Gastrocnemius medialis (tissue), 4 donors: ENCODE results near the gene BCORL1. TPM values are rescaled to one million over a fixed set of nuclear protein-coding genes. Genes with fewer than 3 reads are reported as not detected.

Experiments used
- ATAC-seq, 2 donors: fragments of 150-250 bp; one replicate each; pipeline ENCODE4 v1.9.1; 2016
- DNase-seq, 2 donors: peaks; one replicate each; pipeline ENCODE4 v3.0.0-alpha.2; 2019
- H3K27ac ChIP-seq, 4 donors: fragments of 200-600 bp; sonication (generic); 1 replicate in 1 of 4; 2 replicates in 3 of 4; pipeline ENCODE4 v1.5.1; 2016 to 2018; ENCODE audit warnings: mild to moderate bottlenecking in 2 of 4, moderate library complexity in 1 of 4
- H3K27me3 ChIP-seq, 3 donors: fragments of 200-600 bp; sonication (generic) in 2 of 3; 1 replicate in 1 of 3; 2 replicates in 2 of 3; pipeline versions ENCODE4 v1.5.1 to v1.6.0; 2016 to 2019; ENCODE audit warnings: mild to moderate bottlenecking in 1 of 3, moderate library complexity in 1 of 3
- H3K36me3 ChIP-seq, 2 donors: fragments of 200-600 bp; sonication (generic) in 1 of 2; one replicate each; pipeline ENCODE4 v1.5.1; 2017 to 2018
- H3K4me1 ChIP-seq, 2 donors: fragments of 200-600 bp; sonication (generic) in 1 of 2; one replicate each; pipeline ENCODE4 v1.5.1; 2016 to 2017; ENCODE audit warnings: mild to moderate bottlenecking in 2 of 2
- H3K4me3 ChIP-seq, 4 donors: fragments of 200-600 bp; sonication (generic) in 3 of 4; 1 replicate in 1 of 4; 2 replicates in 3 of 4; pipeline ENCODE4 v1.5.1; 2016 to 2019; ENCODE audit warnings: mild to moderate bottlenecking in 2 of 4
- H3K9me3 ChIP-seq, 3 donors: fragments of 200-600 bp; sonication (generic) in 2 of 3; 1 replicate in 1 of 3; 2 replicates in 2 of 3; pipeline ENCODE4 v1.5.1; 2016 to 2019
- CTCF ChIP-seq, 5 experiments: fragments of 450-650 bp in 3 of 5; fragments of 200-600 bp in 2 of 5; sonication (generic) in 2 of 5; IDR thresholded peaks in 4 of 5; conservative IDR thresholded peaks in 1 of 5; 1 replicate in 4 of 5; 2 replicates in 1 of 5; pipeline ENCODE4 v1.5.1; 2016 to 2019; ENCODE audit warnings: antibody characterized with exemption in 5 of 5, mild to moderate bottlenecking in 3 of 5, moderate library complexity in 3 of 5
- POLR2A ChIP-seq, 2 donors: fragments of 450-650 bp; IDR thresholded peaks; one replicate each; pipeline ENCODE4 v1.6.1; 2017; ENCODE audit warnings: antibody characterized with exemption in 2 of 2, mild to moderate bottlenecking in 2 of 2, moderate library complexity in 2 of 2
- in situ Hi-C, 4 donors: fragments of 200-750 bp; cut with MboI; loops; one replicate each; pipeline versions ENCODE4 v1.15.0 to v1.8.0; 2017; ENCODE audit warnings: low sequenced_read_pairs in 4 of 4
- intact Hi-C: fragments of 100-400 bp; cut with DNase I; formaldehyde crosslinking; loops from one replicate; pipeline ENCODE4 v1.15.1; 2023; ENCODE audit warnings: low total_unique reads
- total RNA-seq, 4 donors: library from RNA; depleted of rRNA; stranded (reverse); fragments of >200 nt; gene quantifications; one replicate each; pipeline versions ENCODE4 v1.1.0 to v1.2.3, GENCODE V29; 2016

Gene BCORL1
- total RNA-seq, 4 donors from 2014 or later, result 1.1 to 3.6 (median 2.4) TPM

- Histone ChIP-seq H3K27me3 (no peaks in the 10 kb centered on the region), H3K36me3 (peaks cover 0 to 2% of the 10 kb centered on the region in 2 donors), H3K4me3 (no peak overlapping the region), H3K4me1 (peaks cover 0 to 9% of the 10 kb centered on the region in 2 donors), H3K27ac (no peak overlapping the region), H3K9me3 (no peaks in the 10 kb centered on the region)
- TF ChIP-seq POLR2A (IDR thresholded peaks at IDR 0.05) (no peak), CTCF (IDR thresholded peaks at IDR 0.05 in 4 of 5, conservative IDR thresholded peaks at IDR 0.05 in 1 of 5) (no peak)
- intact Hi-C loops (no loop called here), in situ Hi-C loops (loop anchor here in 3 of 4 donors (10.0 to 25.0 kb wide), 2 partner anchors 132 to 445 kb away; no protein-coding TSS in a partner anchor)
- ATAC-seq (no peak), DNase-seq (no peak)
Measured at GRCh38 chrX:130057209-130057608, 74.8 kb downstream of the BCORL1 start.

GRCh38 chrX:130058652-130059051 is 76.2 kb downstream of the BCORL1 start:
- peaks cover 0 to 9% of the 10 kb centered on the region in 2 donors for H3K4me1 ChIP-seq
- H3K9me3 ChIP-seq, result no peaks in the 10 kb centered on the region
- ATAC-seq (no peak), DNase-seq (no peak)
- intact Hi-C loops, result loop anchor here (2.0 kb wide), 1 partner anchor 452 kb away; no protein-coding TSS in a partner anchor
- in situ Hi-C loops, result loop anchor here in 3 of 4 donors (10.0 to 25.0 kb wide), 2 partner anchors 134 to 446 kb away; no protein-coding TSS in a partner anchor
- no peaks in the 10 kb centered on the region for H3K36me3 ChIP-seq
- TF ChIP-seq CTCF (IDR thresholded peaks at IDR 0.05 in 4 of 5, conservative IDR thresholded peaks at IDR 0.05 in 1 of 5) (no peak), POLR2A (IDR thresholded peaks at IDR 0.05) (no peak)
- no peak overlapping the region for H3K27ac ChIP-seq
- H3K27me3 ChIP-seq, result no peaks in the 10 kb centered on the region
- H3K4me3 ChIP-seq, result no peak overlapping the region

- in situ Hi-C loops, result loop anchor here (10.0 to 25.0 kb wide), 3 partner anchors 136 to 456 kb away; no protein-coding TSS in a partner anchor
- H3K9me3 ChIP-seq, result no peaks in the 10 kb centered on the region
- DNase-seq, result peak; percentile 45 to 65
- intact Hi-C loops, result loop anchor here (1.0 to 2.0 kb wide), 4 partner anchors 78 to 135 kb away; partner anchors contain the start of genes AIFM1 and BCORL1
- peak overlapping the region; percentile 56 to 70 (median 58) for H3K4me3 ChIP-seq
- H3K27ac ChIP-seq, result peak overlapping the region; percentile 64 to 76 (median 68)
- TF ChIP-seq POLR2A (IDR thresholded peaks at IDR 0.05), result no peak
- TF ChIP-seq CTCF (IDR thresholded peaks at IDR 0.05 in 4 of 5, conservative IDR thresholded peaks at IDR 0.05 in 1 of 5), result peak; percentile 80 to 92 (median 88)
- no peaks in the 10 kb centered on the region for H3K27me3 ChIP-seq
- ATAC-seq, result peak; percentile 91 to 94
- peaks cover 0 to 6% of the 10 kb centered on the region in 2 donors for H3K4me1 ChIP-seq
- no peaks in the 10 kb centered on the region for H3K36me3 ChIP-seq
Measured at GRCh38 chrX:130060122-130061069, 78.0 kb downstream of the BCORL1 start.

GRCh38 chrX:130066975-130067615 is 84.7 kb downstream of the BCORL1 start:
- in situ Hi-C loops, result loop anchor here (10.0 to 25.0 kb wide), 3 partner anchors 142 to 462 kb away; no protein-coding TSS in a partner anchor
- intact Hi-C loops, result no loop called here

More at GRCh38 chrX:130066975-130067615, 84.7 kb downstream of the BCORL1 start:
- no peaks in the 10 kb centered on the region for H3K36me3 ChIP-seq
- H3K27ac ChIP-seq, result no peak overlapping the region
- DNase-seq (no peak), ATAC-seq (no peak)
- no peaks in the 10 kb centered on the region for H3K27me3 ChIP-seq
- H3K4me3 ChIP-seq, result no peak overlapping the region
- H3K4me1 ChIP-seq, result no peaks in the 10 kb centered on the region
- TF ChIP-seq CTCF (IDR thresholded peaks at IDR 0.05 in 4 of 5, conservative IDR thresholded peaks at IDR 0.05 in 1 of 5), result no peak
- no peak for TF ChIP-seq POLR2A (IDR thresholded peaks at IDR 0.05)
- no peaks in the 10 kb centered on the region for H3K9me3 ChIP-seq
